Left hindlimb (tissue), 1 donor: ENCODE data around the gene EWSR1.
A peak's percentile ranks its signal among the peaks of the same experiment; 100 is the strongest.

ENCODE experiments used
- DNase-seq: peaks from one replicate; pipeline ENCODE4 v3.0.0-alpha.2; 2018

The EWSR1 gene

GRCh38 chr22:29269731-29270474 is 1.8 kb downstream of the EWSR1 start:
- DNase-seq = no peak

GRCh38 chr22:29270475-29271271 is 2.6 kb downstream of the EWSR1 start:
- no peak for DNase-seq

- no peak for DNase-seq
Measured at GRCh38 chr22:29272624-29273023, 4.6 kb downstream of the EWSR1 start.

- no peak for DNase-seq
Measured at GRCh38 chr22:29275167-29275566, 7.1 kb downstream of the EWSR1 start.

- DNase-seq = no peak
Measured at GRCh38 chr22:29275819-29276565, 7.9 kb downstream of the EWSR1 start.

- DNase-seq = no peak
Measured at GRCh38 chr22:29277927-29278326, 9.9 kb downstream of the EWSR1 start.

- DNase-seq = no peak
Measured at GRCh38 chr22:29284196-29284595, 16.1 kb downstream of the EWSR1 start.

- no peak for DNase-seq
Measured at GRCh38 chr22:29288837-29289236, 20.8 kb downstream of the EWSR1 start.

- no peak for DNase-seq
Measured at GRCh38 chr22:29290061-29290460, 22.0 kb downstream of the EWSR1 start.

GRCh38 chr22:29291215-29291614 is 23.1 kb downstream of the EWSR1 start:
- DNase-seq = no peak

- no peak for DNase-seq
Measured at GRCh38 chr22:29292379-29292778, 24.3 kb downstream of the EWSR1 start.

- DNase-seq = no peak
Measured at GRCh38 chr22:29298641-29299040, 30.6 kb downstream of the EWSR1 start.

GRCh38 chr22:29299136-29299900 is 31.2 kb downstream of the EWSR1 start:
- no peak for DNase-seq

- no peak for DNase-seq
Measured at GRCh38 chr22:29300467-29300806, 32.4 kb downstream of the EWSR1 start.

GRCh38 chr22:29300807-29301601 is 32.9 kb downstream of the EWSR1 start:
- DNase-seq = no peak

GRCh38 chr22:29301716-29302401 is 33.8 kb downstream of the EWSR1 start:
- DNase-seq = no peak

GRCh38 chr22:29302402-29302680 is 34.3 kb downstream of the EWSR1 start:
- no peak for DNase-seq

GRCh38 chr22:29302681-29303465 is 34.8 kb downstream of the EWSR1 start:
- no peak for DNase-seq

GRCh38 chr22:29305836-29306174 is 37.7 kb downstream of the EWSR1 start:
- no peak for DNase-seq

GRCh38 chr22:29306175-29306834 is 38.2 kb downstream of the EWSR1 start, which contains the start of gene GAS2L1:
GAS2L1 (plus strand) TSS chr22:29306650; CDS start chr22:29308106, 1,456 bp downstream.
- peak; percentile 90 for DNase-seq
